ENCODE measurements around the gene SCLY.

The SCLY gene

GRCh38 chr2:238124488-238125126 is 63.8 kb downstream of the SCLY start:
- in situ Hi-C loops (cut with MboI; ENCODE audit: low sequenced_read_pairs) = no loop called here

GRCh38 chr2:238125127-238125885 is 64.5 kb downstream of the SCLY start:
- in situ Hi-C loops (cut with MboI; ENCODE audit: low sequenced_read_pairs) = no loop called here

GRCh38 chr2:238126338-238126737 is 65.5 kb downstream of the SCLY start:
- in situ Hi-C loops (cut with MboI; ENCODE audit: low sequenced_read_pairs) = no loop called here

- in situ Hi-C loops (cut with MboI; ENCODE audit: low sequenced_read_pairs) = no loop called here
Observed at GRCh38 chr2:238126775-238127164, 66.0 kb downstream of the SCLY start.

- in situ Hi-C loops (cut with MboI; ENCODE audit: low sequenced_read_pairs) = no loop called here
Observed at GRCh38 chr2:238127165-238128060, 66.6 kb downstream of the SCLY start.

- in situ Hi-C loops (cut with MboI; ENCODE audit: low sequenced_read_pairs) = no loop called here
Observed at GRCh38 chr2:238128061-238128440, 67.2 kb downstream of the SCLY start.

- in situ Hi-C loops (cut with MboI; ENCODE audit: low sequenced_read_pairs) = no loop called here
Observed at GRCh38 chr2:238128534-238129001, 67.8 kb downstream of the SCLY start.

GRCh38 chr2:238129166-238130010 is 68.6 kb downstream of the SCLY start:
- in situ Hi-C loops (cut with MboI; ENCODE audit: low sequenced_read_pairs) = no loop called here

- in situ Hi-C loops (cut with MboI; ENCODE audit: low sequenced_read_pairs) = no loop called here
Observed at GRCh38 chr2:238130111-238130695, 69.4 kb downstream of the SCLY start.

- in situ Hi-C loops (cut with MboI; ENCODE audit: low sequenced_read_pairs) = no loop called here
Observed at GRCh38 chr2:238130696-238131628, 70.2 kb downstream of the SCLY start.

- in situ Hi-C loops (cut with MboI; ENCODE audit: low sequenced_read_pairs) = no loop called here
Observed at GRCh38 chr2:238131761-238132462, 71.1 kb downstream of the SCLY start.

- in situ Hi-C loops (cut with MboI; ENCODE audit: low sequenced_read_pairs) = no loop called here
Observed at GRCh38 chr2:238132463-238133450, 72.0 kb downstream of the SCLY start.

GRCh38 chr2:238133499-238134392 is 72.9 kb downstream of the SCLY start:
- in situ Hi-C loops (cut with MboI; ENCODE audit: low sequenced_read_pairs) = no loop called here

- in situ Hi-C loops (cut with MboI; ENCODE audit: low sequenced_read_pairs) = no loop called here
Observed at GRCh38 chr2:238134393-238134785, 73.6 kb downstream of the SCLY start.

GRCh38 chr2:238135601-238136150 is 74.9 kb downstream of the SCLY start:
- in situ Hi-C loops (cut with MboI; ENCODE audit: low sequenced_read_pairs) = no loop called here
